Body of pancreas (tissue), 4 donors: ENCODE measurements around the gene AP4B1.

ENCODE experiments used
- CTCF ChIP-seq, 7 experiments: fragments of 450-650 bp in 4 of 7; fragments of 200-600 bp in 3 of 7; sonication (generic) in 3 of 7; IDR thresholded peaks; one replicate each; pipeline ENCODE4 v1.5.1; 2016 to 2019; ENCODE audit warnings: antibody characterized with exemption in 7 of 7
- POLR2A ChIP-seq, 3 donors: fragments of 450-650 bp; IDR thresholded peaks; one replicate each; pipeline ENCODE4 v1.6.1; 2016; ENCODE audit warnings: antibody characterized with exemption in 3 of 3, mild to moderate bottlenecking in 2 of 3

GRCh38 chr1:113947388-113948107 lies 42.9 kb upstream of the AP4B1 start:
- TF ChIP-seq CTCF (IDR thresholded peaks at IDR 0.05) = no peak
- no peak for TF ChIP-seq POLR2A (IDR thresholded peaks at IDR 0.05)
